ENCODE data around the gene ZSWIM1.
A peak's percentile ranks its signal among the peaks of the same experiment; 100 is the strongest.

DNA sequence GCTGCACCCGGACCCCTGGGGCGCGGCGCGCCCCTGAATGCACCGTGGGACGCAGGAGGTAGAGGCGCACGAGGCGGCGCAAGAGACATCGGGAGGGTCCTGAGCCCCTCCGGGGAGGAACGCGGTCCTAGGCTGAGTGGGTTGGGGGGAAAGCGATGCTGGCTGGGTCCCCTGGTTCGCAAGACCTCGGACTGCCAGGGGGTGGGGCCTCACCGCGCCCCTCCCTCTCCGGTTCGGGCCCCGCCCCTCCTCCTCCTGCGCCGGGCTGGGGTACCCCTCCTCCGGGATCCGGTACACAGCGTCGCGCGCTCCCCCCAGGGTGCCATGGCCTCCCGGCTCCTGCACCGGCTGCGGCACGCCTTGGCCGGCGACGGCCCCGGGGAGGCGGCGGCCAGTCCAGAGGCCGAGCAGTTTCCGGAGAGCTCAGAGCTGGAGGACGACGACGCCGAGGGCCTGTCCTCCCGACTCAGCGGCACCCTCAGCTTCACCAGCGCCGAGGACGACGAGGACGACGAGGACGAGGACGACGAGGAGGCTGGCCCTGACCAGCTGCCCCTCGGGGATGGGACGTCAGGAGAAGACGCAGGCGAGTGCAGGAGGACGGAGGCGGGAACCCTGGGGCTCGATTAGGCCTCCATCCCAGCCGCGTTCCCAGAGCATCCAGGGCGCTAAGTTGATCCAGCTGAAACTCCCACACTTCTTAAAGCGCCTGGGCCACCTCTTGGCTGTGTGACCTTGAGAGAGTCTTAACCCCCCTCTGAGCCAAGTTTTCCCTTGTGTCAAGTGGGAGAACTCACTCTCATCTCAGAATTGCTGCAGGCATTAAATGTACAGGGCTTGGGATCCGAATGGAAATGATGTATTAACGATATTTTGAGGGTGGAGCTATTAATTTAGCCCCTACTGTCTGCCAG is 46.9 kb upstream of the ZSWIM1 start:
- TF ChIP-seq EGR1 (IDR thresholded peaks at IDR 0.05) (no peak), TAF1 (IDR thresholded peaks at IDR 0.05; ENCODE audit: low read depth) (peak; percentile 47), EP300 (IDR thresholded peaks at IDR 0.05; ENCODE audit: borderline replicate concordance) (no peak), YY1 (IDR thresholded peaks at IDR 0.05; ENCODE audit: low read depth) (no peak), RAD21 (IDR thresholded peaks at IDR 0.05; ENCODE audit: low read depth) (no peak)
